ENCODE results near the gene GADD45GIP1.
A peak's percentile ranks its signal among the peaks of the same experiment; 100 is the strongest.
"Not testable (repeated sequence)": the region's sequence is repeated elsewhere in the genome, so short reads cannot be mapped to it uniquely, and the experiment has no call there.

Gene GADD45GIP1

GRCh38 chr19:12937927-12938778, 18.9 kb downstream of the GADD45GIP1 start, which contains the start of gene CALR:
Gene CALR, plus strand, starts transcription at chr19:12938609. Its CDS starts 71 bp downstream, at chr19:12938680.
- DNase-seq, result peak; percentile 100

DNA sequence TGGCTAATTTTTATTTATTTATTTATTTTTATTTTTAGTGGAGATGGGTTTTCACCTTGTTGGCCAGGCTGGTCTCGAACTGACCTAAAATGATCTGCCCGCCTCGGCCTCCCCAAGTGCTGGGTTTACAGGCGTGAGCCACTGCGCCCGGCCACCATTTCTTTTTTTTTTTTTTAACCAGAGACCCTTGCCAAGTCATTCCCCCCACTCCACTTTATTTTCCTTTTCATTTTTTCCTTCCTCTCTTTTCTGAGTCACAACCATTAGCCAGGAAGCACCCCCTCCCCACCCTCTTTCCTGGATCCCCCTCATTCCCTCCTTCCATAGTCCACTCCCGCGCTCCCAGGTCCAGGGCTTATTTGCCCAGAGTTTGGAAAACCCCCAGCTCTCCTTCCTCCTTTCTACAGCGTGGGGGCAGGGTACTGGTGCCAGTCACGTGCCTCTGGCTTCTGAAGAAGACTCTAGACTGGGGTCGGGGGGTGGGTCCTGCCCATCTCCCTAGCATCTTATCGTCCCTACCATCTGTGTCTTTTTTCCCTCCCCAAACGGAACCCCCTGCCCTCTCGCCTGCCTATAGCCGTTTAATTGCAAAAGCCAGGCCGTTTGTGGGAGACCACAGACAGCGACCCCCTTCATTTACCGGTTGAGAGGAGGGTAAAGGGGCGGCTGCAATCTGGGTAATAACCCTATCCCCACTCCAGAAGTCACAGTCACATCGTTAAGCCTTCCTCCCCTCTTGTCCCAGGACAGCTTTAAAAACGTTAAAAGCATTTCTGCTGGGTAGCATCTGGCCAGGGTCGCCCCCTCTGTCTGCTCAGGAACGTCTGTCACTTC, 19.7 kb downstream of the GADD45GIP1 start:
- no peak for DNase-seq

DNA sequence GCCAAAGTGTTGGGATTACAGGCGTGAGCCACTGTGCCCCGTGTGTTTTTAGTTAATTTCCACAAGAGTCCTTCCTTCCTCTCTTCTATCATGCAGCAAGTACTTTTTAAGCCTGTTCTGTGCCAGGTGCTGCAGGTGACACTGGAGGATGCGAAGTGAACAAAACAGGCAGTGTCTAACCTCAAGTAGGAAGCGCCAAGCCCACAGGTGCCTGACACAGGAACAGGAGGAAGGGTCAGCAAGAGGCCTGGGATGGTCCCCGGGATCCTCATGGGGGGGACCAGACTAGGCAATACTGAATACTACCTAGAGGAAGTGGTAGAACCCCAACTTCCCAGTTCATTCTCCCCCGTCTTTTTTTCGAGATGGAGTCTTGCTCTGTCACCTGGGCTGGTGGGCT, 20.4 kb downstream of the GADD45GIP1 start:
- no peak for DNase-seq

DNA sequence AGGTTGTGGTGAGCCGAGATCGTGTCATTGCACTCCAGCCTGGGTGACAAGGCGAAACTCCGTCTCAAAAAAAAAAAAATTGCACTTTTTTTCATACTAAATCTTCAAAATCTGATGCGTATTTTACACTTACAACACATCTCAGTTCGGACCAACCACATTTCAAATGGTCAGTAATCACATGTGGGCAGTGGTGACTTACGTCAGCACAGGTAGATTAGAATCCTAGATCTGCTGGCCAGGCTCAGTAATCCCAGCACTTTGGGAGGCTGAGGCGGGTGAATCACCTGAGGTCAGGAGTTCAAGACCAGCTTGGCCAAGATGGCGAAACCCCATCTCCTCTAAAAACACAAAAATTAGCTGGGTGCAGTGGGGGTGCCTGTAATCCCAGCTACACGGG, 22.0 kb downstream of the GADD45GIP1 start:
- no peak for DNase-seq

DNA sequence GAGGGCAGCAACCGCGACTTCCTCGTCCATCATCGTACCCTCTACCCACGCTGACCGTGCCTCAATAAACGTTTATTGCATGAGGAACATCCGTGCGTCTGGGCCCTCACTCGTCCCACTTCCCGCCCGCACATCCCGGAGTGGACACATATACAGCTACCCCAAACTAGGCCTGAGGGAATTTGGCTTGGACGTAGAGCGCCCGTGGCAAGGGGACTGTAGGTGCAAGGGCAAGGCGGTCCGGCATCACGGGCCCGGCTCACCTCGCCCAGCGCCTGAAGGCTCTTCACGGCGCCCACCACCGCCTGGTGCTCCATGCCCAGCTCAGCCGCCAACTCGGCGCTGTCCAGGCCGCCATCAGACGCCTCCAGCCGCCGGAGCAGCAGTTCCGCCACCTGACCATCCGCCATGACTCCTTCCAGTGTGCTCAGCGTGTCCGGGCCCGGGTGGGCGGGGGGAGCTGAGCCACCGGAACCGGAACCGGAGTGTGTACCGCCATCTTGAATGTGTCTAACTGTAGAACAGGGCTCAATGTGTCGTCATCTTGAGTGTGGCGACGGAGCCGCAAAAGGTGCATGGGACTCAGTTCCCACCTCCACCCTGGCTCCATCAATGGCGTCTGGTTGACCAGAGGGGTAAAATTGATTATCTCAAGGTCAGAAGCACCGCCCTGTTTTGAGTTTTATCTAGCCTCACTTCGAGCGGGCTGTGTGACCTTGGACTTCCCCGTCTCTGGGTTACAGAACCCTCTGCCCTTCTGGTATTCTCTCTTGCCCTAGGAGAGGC, 23.5 kb downstream of the GADD45GIP1 start, which contains the start of gene FARSA:
FARSA (minus strand) TSS at position 425 of the 786 bp plus-strand sequence; CDS start at position 410, 15 bp downstream.
- peak; percentile 97 for DNase-seq

- no peak for DNase-seq
These were observed 24.4 kb downstream of the GADD45GIP1 start for GRCh38 chr19:12932392-12933286.

DNA sequence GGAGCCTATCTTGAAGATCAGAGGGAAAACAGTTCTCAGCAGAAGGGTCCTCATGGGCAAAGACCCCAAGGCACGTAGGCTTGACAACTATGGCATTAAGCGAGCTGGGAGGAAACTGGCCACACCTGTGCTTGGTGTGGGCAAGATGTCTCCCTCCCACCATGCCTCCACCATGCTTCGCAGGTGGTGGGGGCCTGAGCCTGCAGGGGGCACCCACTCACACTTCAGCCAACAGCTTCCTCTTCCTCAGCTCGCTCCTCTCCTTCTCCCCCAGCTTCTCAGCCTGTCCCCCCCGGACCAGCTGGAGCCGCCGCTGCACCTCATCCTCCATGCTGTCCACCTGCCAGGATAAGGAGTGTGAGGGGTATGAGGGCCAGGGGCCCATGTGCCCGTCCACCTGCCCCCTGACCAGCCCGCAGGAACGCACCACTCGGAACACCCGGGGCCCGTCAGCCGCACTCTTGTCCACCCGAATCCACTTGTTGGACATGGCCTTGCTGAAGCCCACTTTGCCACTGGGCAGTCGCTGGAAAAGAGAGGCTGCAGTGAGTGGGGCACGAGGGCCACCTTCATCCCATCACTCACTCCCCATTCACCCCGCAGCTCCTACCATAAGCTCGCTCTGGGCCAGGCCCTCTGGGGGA, 26.9 kb downstream of the GADD45GIP1 start:
- DNase-seq, result no peak

GRCh38 chr19:12924621-12925310, 32.3 kb downstream of the GADD45GIP1 start:
- DNase-seq, result no peak

DNA sequence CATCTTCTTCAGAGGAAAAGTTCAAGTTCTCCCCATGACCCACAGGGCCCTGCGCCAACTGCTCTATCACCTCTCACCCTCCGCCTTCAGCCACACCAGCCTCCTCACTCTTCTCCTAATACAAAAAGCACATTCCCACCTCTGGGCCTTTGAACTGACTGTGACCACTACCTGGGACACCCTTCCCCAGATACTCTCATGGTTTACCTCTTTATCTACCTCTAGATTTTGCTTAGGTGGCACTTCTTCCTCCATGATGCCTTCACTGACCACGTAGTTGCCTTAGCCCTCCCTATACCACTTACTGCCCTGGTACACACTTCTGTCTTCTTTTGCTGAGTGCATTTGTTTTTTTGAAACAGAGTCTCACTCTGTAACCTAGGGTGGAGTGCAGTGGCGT, 34.1 kb downstream of the GADD45GIP1 start:
- no peak for DNase-seq

- no peak for DNase-seq
These were observed 36.0 kb downstream of the GADD45GIP1 start for GRCh38 chr19:12921047-12921446.

DNA sequence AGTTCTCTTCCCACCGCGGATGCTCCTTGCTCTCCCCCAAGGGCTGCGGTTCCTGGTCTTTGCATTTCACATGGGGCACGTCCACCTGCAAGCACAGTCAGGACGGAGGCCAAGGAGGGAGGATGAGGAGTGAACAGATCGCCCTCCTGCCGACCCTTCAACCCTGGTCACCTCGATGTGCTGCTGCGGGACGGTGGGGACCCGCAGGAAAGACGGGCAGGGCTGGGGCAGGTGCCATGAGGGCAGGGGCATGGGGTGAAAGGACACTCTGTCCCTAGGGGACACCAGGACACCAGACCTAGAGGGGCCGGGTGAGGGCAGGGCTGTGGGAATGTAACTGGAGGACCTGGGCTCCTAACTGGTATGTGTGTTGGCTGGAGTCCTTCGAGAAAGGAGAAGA, 38.8 kb downstream of the GADD45GIP1 start:
- no peak for DNase-seq

GRCh38 chr19:12915860-12916259, 41.2 kb downstream of the GADD45GIP1 start:
- DNase-seq, result not testable (repeated sequence)

DNA sequence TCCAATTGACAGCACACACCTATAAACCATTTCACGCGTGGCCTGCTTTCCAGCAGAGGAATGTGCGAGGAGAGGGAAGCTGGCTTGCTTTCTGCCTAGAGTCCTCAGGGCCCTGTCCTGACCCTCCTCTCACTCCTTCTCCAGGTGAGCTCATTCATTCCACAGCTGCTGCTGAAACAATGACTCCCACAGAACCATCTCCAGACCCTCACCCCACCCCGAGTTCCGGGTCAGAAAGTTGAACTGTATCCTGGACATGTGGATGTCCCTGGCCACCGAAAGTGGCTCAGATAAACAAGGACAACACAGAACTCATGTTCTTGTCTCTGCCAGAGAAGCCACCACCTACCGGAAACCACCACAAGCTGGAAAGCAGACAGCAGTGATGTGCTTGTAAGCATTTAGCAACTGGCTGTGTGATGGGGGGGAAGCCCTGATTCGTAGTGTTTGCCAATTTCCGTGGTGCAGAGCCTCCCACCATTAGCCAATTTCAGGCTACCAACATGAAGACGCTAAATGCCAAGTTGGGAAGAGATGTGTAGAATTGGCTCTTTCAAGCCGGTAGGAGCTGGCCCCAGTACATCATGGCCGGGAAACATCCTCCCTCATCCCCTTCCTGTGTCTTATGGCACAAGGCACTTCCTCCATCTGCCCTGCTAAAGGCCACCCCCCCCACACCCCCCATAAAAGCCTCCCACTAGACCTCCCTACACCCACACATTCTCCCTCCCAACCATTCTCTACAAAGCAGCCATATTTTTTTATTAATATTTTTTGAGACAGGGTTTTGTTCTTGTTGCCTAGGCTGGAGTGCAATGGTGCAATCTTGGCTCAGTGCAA, 43.0 kb downstream of the GADD45GIP1 start:
- DNase-seq, result no peak

GRCh38 chr19:12913011-12913561, 43.9 kb downstream of the GADD45GIP1 start:
- DNase-seq, result peak; percentile 88

DNA sequence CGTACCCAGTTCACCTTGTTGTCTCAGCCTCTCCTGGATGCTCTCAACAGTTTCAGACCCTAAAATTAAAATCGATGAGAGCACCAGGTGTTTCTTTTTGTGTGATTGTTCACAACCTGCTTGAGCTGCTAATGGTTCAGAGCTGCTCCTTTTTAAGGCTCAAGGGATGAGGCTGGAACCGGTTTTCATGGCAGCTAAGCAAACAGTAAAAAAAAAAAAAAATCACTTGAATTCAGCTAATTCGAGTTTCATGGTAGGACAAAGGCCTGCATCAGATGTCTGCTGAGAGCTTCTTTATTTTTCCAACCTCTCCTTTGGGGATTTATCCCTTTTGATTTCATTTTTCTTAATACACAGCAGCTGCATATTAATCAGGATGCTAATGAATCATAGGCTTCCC, 44.5 kb downstream of the GADD45GIP1 start:
- DNase-seq, result no peak

DNA sequence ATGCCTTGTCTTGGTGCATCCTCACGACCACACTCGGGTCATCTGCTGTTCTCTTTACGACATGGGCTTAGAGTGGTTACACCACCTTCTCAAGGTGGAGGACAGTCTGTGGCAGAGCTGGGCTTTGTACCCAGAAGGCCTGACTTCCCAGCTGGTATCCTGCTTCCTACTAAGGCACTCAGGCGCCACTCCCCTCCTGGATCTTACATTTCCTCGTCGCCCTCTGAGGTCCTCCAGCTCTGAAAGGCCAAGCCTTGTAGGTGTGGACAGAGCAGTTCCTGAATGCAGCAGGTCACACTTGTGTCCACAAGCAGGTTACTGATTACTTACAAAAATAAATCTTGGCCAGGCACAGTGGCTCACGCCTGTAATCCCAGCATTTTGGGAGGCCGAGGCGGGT, 49.9 kb downstream of the GADD45GIP1 start:
- DNase-seq, result no peak

Measured in midbrain (tissue), 1 donor.